Fibroblast of villous mesenchyme (primary cell): ENCODE data around the gene C1QTNF12. TPM values are rescaled to one million over a fixed set of nuclear protein-coding genes. Genes with fewer than 3 reads are reported as not detected.

ENCODE experiments used
- DNase-seq: peaks from one replicate; pipeline ENCODE4 v3.0.0-alpha.2; 2010; ENCODE audit warnings: low read depth
- H3K4me3 ChIP-seq: 2 replicates; pipeline ENCODE4 v1.5.1; 2011; ENCODE audit warnings: low read depth, mild to moderate bottlenecking, low read length
- CTCF ChIP-seq: IDR thresholded peaks from 2 replicates; pipeline ENCODE4 v1.5.1; 2012; ENCODE audit warnings: low read depth, mild to moderate bottlenecking, low read length; ENCODE audit not compliant: insufficient read depth
- total RNA-seq: library from RNA; depleted of rRNA; stranded (reverse); fragments of >200 nt; gene quantifications from 2 replicates; pipeline ENCODE4 v1.2.3, GENCODE V29; 2012

C1QTNF12 gene
- total RNA-seq, 1 donor: 0.43 TPM

- no peak for TF ChIP-seq CTCF
- DNase-seq: no peak
- H3K4me3 ChIP-seq: no peak overlapping the region
Observed at GRCh38 chr1:1245178-1245816, 1.2 kb downstream of the C1QTNF12 start.

- no peak for DNase-seq
- no peak for TF ChIP-seq CTCF
- no peak overlapping the region for H3K4me3 ChIP-seq
Observed at GRCh38 chr1:1244192-1244811, 2.2 kb downstream of the C1QTNF12 start.

GRCh38 chr1:1243807-1244191 lies 2.7 kb downstream of the C1QTNF12 start:
- TF ChIP-seq CTCF: no peak

GRCh38 chr1:1243266-1243660 lies 3.3 kb downstream of the C1QTNF12 start:
- H3K4me3 ChIP-seq: no peak overlapping the region
- no peak for TF ChIP-seq CTCF
- DNase-seq: no peak

More at GRCh38 chr1:1243807-1244191, 2.7 kb downstream of the C1QTNF12 start:
- no peak overlapping the region for H3K4me3 ChIP-seq
- DNase-seq: no peak

- TF ChIP-seq CTCF: no peak
- no peak for DNase-seq
- no peak overlapping the region for H3K4me3 ChIP-seq
Observed at GRCh38 chr1:1242461-1243265, 3.9 kb downstream of the C1QTNF12 start.

GRCh38 chr1:1241588-1242219 lies 4.8 kb downstream of the C1QTNF12 start:
- no peak for DNase-seq
- TF ChIP-seq CTCF: no peak
- H3K4me3 ChIP-seq: no peak overlapping the region
